Ectodermal cell (in vitro differentiated cells): ENCODE measurements around the gene ZNF821.
"Not testable (repeated sequence)": the region's sequence is repeated elsewhere in the genome, so short reads cannot be mapped to it uniquely, and the experiment has no call there.

ENCODE experiments used
- H3K27ac ChIP-seq: 2 replicates; pipeline ENCODE4 v1.7.0; 2013; ENCODE audit warnings: mild to moderate bottlenecking, low read depth, low read length; ENCODE audit not compliant: insufficient read depth, poor library complexity, severe bottlenecking
- H3K27me3 ChIP-seq: 2 replicates; pipeline ENCODE4 v1.7.0; 2013; ENCODE audit warnings: mild to moderate bottlenecking, low read length; ENCODE audit not compliant: insufficient read depth, control insufficient read depth, poor library complexity, severe bottlenecking
- H3K36me3 ChIP-seq: one replicate; pipeline ENCODE4 v1.7.0; 2013; ENCODE audit warnings: low read length; ENCODE audit not compliant: control insufficient read depth, insufficient read depth
- H3K4me1 ChIP-seq: one replicate; pipeline ENCODE4 v1.7.0; 2013; ENCODE audit warnings: low read length; ENCODE audit not compliant: control insufficient read depth, insufficient read depth
- H3K4me3 ChIP-seq: 2 replicates; pipeline ENCODE4 v1.7.0; 2013; ENCODE audit warnings: low read depth, low read length, control low read depth; ENCODE audit not compliant: insufficient read depth
- H3K9me3 ChIP-seq: 2 replicates; pipeline ENCODE4 v1.7.0; 2013; ENCODE audit warnings: mild to moderate bottlenecking, low read length, moderate library complexity; ENCODE audit not compliant: control insufficient read depth
- WGBS, 2 experiments: methylation state at CpG; one replicate each; pipeline ENCODE4 v1.1.7; 2013; ENCODE audit warnings: missing lambda C conversion rate in 2 of 2; 5-methylcytosine and 5-hydroxymethylcytosine counted together

ZNF821 gene

GRCh38 chr16:71826533-71827017, 57.4 kb downstream of the ZNF821 start:
- Histone ChIP-seq H3K9me3 (no peaks in the 10 kb centered on the region), H3K36me3 (no peaks in the 10 kb centered on the region), H3K4me3 (no peak overlapping the region), H3K4me1 (no peaks in the 10 kb centered on the region), H3K27me3 (no peaks in the 10 kb centered on the region), H3K27ac (no peak overlapping the region)
- WGBS, 2 experiments: 90 to 91% methylated on average over 5 of the region's 5 CpGs

DNA sequence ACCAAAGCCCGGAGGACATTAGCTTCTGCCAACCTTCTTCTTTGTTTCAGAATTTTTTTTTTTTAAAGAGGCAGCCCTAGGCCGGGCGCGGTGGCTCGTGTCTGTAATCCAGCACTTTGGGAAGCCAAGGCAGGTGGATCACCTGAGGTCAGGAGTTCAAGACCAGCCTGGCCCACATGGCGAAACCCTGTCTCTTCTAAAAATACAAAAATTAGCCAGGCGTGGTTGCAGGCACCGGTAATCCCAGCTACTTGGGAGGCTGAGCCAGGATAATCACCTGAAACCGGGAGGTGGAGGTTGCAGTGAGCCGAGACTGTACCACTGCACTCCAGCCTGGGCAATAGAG, 66.9 kb downstream of the ZNF821 start:
- H3K9me3 ChIP-seq, H3K27me3 ChIP-seq, H3K27ac ChIP-seq, H3K4me1 ChIP-seq, H3K36me3 ChIP-seq, H3K4me3 ChIP-seq: not testable (repeated sequence)
- 86 to 90% methylated on average over 10 of the region's 10 CpGs for WGBS, 2 experiments

- 79 to 91% methylated on average over 5 of the region's 5 CpGs for WGBS, 2 experiments
- no peak overlapping the region for H3K27ac ChIP-seq
Measured at GRCh38 chr16:71811261-71811803, 72.7 kb downstream of the ZNF821 start.

DNA sequence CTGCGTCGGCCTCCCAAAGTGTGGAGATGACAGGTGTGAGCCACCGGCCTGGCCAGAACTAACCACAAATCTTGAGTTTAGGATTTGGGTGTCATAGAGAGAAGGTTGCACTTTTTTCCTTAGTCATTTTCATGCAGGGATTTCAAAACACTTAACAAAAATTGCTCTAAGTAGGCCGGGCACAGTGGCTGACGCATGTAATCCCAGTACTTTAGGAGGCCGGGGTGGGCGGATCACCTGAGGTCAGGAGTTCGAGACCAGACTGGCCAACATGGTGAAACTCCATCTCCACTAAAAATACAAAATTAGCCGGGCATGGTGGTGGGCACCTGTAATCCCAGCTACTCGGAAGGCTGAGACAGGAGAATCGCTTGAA, 73.8 kb downstream of the ZNF821 start:
- not testable (repeated sequence) for H3K27me3 ChIP-seq, H3K4me1 ChIP-seq, H3K9me3 ChIP-seq, H3K36me3 ChIP-seq, H3K4me3 ChIP-seq, H3K27ac ChIP-seq
- WGBS, 2 experiments: 91 to 95% methylated on average over 11 of the region's 11 CpGs

More at GRCh38 chr16:71811261-71811803, 72.7 kb downstream of the ZNF821 start:
- no peaks in the 10 kb centered on the region for H3K9me3 ChIP-seq
- H3K4me1 ChIP-seq: no peaks in the 10 kb centered on the region
- H3K4me3 ChIP-seq: no peak overlapping the region
- no peaks in the 10 kb centered on the region for H3K27me3 ChIP-seq
- H3K36me3 ChIP-seq: no peaks in the 10 kb centered on the region
